ENCODE results near the gene TC2N.

Gene TC2N

DNA sequence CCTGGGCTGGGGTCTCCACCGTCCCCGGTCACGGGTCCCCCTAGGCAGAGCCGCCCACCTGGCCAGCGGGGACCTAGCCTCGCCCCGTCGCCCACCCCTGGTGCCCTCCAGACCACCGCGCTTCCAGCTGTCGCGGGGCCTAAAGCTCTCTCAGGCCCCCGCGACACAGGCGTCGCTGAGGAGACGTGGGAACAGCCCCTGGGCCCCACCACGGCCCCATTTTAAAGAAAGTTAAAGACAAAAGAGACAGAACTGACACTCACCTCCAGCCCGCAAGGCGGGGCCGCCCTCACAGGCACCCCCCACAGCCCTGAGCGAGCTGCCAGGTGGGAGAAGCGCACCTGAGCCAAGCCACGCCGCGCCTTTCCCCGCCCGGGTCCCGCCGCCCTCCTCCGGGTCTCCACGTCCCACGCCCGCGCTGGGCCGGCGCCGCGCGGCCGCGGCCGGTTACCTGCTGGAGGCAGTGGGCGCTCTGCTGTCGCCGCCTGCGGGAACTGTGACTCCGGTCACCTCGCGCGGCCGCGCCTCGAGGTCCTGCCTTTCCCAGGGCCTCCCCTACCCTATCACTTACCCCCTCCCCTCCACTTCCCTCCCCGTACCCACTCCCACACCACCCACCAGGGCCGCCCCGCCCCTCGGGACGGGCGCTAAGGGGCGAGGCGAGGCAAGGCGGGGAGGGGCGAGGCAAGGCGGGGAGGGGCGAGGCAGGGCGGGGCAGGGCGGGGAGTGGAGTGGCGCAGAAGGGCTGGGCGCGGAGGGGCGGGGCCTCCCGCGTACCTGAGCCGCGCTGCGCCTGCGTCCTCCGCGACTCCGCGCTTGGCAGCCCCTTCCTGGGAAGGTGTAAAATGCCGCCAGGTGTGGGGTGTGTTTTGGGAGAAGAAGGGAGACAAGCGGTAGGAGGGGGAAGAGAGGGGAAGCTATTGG is 31.2 kb downstream of the TC2N start:
- peak; percentile 92 for ATAC-seq (ENCODE audit: low read depth)
- Histone ChIP-seq H3K4me3 (ENCODE audit: severe bottlenecking) (peak overlapping the region; percentile 78), H3K4me1 (ENCODE audit: insufficient read depth, poor library complexity, severe bottlenecking) (peaks cover 9% of the 10 kb centered on the region), H3K27me3 (ENCODE audit: insufficient read depth, poor library complexity, severe bottlenecking) (no peaks in the 10 kb centered on the region), H3K9me3 (ENCODE audit: severe bottlenecking) (no peaks in the 10 kb centered on the region), H3K36me3 (ENCODE audit: low read depth) (no peaks in the 10 kb centered on the region), H3K27ac (ENCODE audit: poor library complexity, severe bottlenecking) (peak overlapping the region; percentile 16)
- DNase-seq (ENCODE audit: low spot score), result peak; percentile 90
- TF ChIP-seq, protein P1, sequence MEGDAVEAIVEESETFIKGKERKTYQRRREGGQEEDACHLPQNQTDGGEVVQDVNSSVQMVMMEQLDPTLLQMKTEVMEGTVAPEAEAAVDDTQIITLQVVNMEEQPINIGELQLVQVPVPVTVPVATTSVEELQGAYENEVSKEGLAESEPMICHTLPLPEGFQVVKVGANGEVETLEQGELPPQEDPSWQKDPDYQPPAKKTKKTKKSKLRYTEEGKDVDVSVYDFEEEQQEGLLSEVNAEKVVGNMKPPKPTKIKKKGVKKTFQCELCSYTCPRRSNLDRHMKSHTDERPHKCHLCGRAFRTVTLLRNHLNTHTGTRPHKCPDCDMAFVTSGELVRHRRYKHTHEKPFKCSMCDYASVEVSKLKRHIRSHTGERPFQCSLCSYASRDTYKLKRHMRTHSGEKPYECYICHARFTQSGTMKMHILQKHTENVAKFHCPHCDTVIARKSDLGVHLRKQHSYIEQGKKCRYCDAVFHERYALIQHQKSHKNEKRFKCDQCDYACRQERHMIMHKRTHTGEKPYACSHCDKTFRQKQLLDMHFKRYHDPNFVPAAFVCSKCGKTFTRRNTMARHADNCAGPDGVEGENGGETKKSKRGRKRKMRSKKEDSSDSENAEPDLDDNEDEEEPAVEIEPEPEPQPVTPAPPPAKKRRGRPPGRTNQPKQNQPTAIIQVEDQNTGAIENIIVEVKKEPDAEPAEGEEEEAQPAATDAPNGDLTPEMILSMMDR (IDR thresholded peaks at IDR 0.05; ENCODE audit: poor library complexity, severe bottlenecking), result peak; percentile 36

DNA sequence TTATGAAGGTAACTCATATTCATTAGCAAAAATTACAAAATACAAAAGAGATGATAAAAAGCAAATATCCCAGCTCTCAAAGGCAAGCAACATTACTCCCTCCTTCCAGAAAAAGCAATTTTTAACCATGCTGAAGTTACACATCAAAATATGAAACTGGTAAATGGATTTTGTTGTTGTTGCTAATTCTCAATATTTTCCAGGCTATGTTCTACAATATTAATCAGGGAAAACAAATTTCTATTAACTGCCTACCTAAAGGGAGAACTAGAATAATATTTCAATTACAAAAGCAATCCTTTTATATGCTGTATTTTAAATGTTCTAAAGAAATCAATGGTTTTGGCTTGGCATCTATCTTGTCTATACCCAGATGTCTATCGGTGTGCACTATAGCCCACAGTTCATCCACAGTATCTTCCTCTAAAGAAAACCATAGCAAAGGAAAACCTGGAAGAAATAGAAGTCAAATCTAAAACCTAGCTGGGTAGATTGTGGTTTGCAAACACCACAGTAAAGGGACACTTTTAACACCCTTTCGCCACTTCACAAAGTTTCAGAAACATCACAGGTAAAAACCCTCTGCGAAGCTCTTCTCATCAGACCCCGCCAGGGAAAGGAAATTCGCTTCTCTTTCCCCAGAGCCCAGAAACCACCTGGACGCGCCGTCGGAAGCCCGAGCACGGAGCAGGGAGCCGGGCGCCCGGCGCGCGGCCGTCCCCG is 32.0 kb downstream of the TC2N start:
- peak; percentile 39 for ATAC-seq (ENCODE audit: low read depth)

DNA sequence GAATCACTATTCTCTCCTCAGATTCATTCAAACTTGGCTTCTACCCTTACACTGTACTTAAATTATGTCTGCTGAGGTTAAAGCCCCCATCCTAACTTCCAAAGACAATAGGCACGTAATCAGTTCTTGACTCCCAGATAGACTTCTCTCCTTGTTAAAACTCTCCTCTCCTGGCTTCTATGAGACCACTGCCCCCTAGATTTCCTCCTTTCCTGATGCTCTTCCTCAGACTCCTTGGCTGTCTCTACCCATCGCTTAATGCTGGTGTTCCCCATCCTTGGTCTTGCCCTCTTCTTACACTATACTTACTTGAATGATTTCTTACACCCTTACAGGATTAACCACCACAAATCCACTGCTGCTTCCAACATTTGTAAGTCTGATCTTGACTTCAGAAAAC is 32.8 kb downstream of the TC2N start:
- Histone ChIP-seq H3K36me3 (ENCODE audit: low read depth) (no peaks in the 10 kb centered on the region), H3K27ac (ENCODE audit: poor library complexity, severe bottlenecking) (no peak overlapping the region), H3K4me1 (ENCODE audit: insufficient read depth, poor library complexity, severe bottlenecking) (peaks cover 12% of the 10 kb centered on the region), H3K27me3 (ENCODE audit: insufficient read depth, poor library complexity, severe bottlenecking) (no peaks in the 10 kb centered on the region), H3K9me3 (ENCODE audit: severe bottlenecking) (no peaks in the 10 kb centered on the region), H3K4me3 (ENCODE audit: severe bottlenecking) (no peak overlapping the region)
- ATAC-seq (ENCODE audit: low read depth), result no peak
- TF ChIP-seq, protein P1 (IDR thresholded peaks at IDR 0.05; ENCODE audit: poor library complexity, severe bottlenecking), result no peak
- no peak for DNase-seq (ENCODE audit: low spot score)

More for the DNA sequence above, 32.0 kb downstream of the TC2N start:
- no peaks in the 10 kb centered on the region for H3K9me3 ChIP-seq (ENCODE audit: severe bottlenecking)
- TF ChIP-seq, protein P1 (IDR thresholded peaks at IDR 0.05; ENCODE audit: poor library complexity, severe bottlenecking), result no peak
- H3K27ac ChIP-seq (ENCODE audit: poor library complexity, severe bottlenecking), result peak overlapping the region; percentile 16
- H3K4me1 ChIP-seq (ENCODE audit: insufficient read depth, poor library complexity, severe bottlenecking), result peaks cover 9% of the 10 kb centered on the region
- no peaks in the 10 kb centered on the region for H3K36me3 ChIP-seq (ENCODE audit: low read depth)
- DNase-seq (ENCODE audit: low spot score), result no peak
- H3K27me3 ChIP-seq (ENCODE audit: insufficient read depth, poor library complexity, severe bottlenecking), result no peaks in the 10 kb centered on the region
- H3K4me3 ChIP-seq (ENCODE audit: severe bottlenecking), result peak overlapping the region; percentile 78

DNA sequence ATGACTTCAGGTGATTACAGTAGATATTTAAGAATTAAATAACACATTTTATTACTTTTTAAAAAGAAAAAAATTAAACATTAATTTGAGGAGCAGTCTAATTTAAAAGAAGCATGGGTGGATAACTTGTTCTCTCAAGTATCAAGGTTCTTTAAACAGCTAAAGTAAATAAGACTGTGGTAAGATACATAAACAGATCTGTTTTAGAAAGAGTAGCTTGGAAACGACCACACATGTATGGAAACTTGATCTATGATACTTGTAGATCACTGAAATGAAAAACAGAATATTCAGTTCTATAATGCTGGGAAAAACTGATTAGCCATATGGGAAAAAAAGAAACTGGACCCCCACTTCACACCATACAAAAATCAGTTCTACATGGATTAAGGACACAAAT is 36.0 kb downstream of the TC2N start:
- Histone ChIP-seq H3K27ac (ENCODE audit: poor library complexity, severe bottlenecking) (no peak overlapping the region), H3K9me3 (ENCODE audit: severe bottlenecking) (no peaks in the 10 kb centered on the region), H3K27me3 (ENCODE audit: insufficient read depth, poor library complexity, severe bottlenecking) (no peaks in the 10 kb centered on the region), H3K36me3 (ENCODE audit: low read depth) (no peaks in the 10 kb centered on the region), H3K4me3 (ENCODE audit: severe bottlenecking) (no peak overlapping the region), H3K4me1 (ENCODE audit: insufficient read depth, poor library complexity, severe bottlenecking) (peaks cover 15% of the 10 kb centered on the region)
- TF ChIP-seq, protein P1 (IDR thresholded peaks at IDR 0.05; ENCODE audit: poor library complexity, severe bottlenecking), result no peak
- DNase-seq (ENCODE audit: low spot score) (no peak), ATAC-seq (ENCODE audit: low read depth) (no peak)
